GM19372 (cell line): Measurements from ENCODE around the gene NSFL1C.
A peak's percentile ranks its signal among the peaks of the same experiment; 100 is the strongest.
"Not testable (repeated sequence)": the region's sequence is repeated elsewhere in the genome, so short reads cannot be mapped to it uniquely, and the experiment has no call there.

Experiments
- ATAC-seq: cut with Tn5 transposase; IDR thresholded peaks from one replicate; pipeline ENCODE4 v1.9.1; 2021; ENCODE audit warnings: mild to moderate bottlenecking, low read depth, moderate library complexity; ENCODE audit not compliant: unreplicated experiment

NSFL1C gene

GRCh38 chr20:1466211-1467081, at the start of gene NSFL1C:
NSFL1C (minus strand) TSS chr20:1466849; CDS start chr20:1466824, 25 bp downstream.
- peak; percentile 89 for ATAC-seq

- ATAC-seq: no peak
Measured at GRCh38 chr20:1513801-1514200, 47.2 kb upstream of the NSFL1C start.

GRCh38 chr20:1509237-1509636, 42.6 kb upstream of the NSFL1C start:
- no peak for ATAC-seq

- ATAC-seq: no peak
Measured at GRCh38 chr20:1508574-1508973, 41.9 kb upstream of the NSFL1C start.

GRCh38 chr20:1507276-1507675, 40.6 kb upstream of the NSFL1C start:
- ATAC-seq: no peak

- no peak for ATAC-seq
Measured at GRCh38 chr20:1505871-1506270, 39.2 kb upstream of the NSFL1C start.

- ATAC-seq: no peak
Measured at GRCh38 chr20:1505361-1505760, 38.7 kb upstream of the NSFL1C start.

- ATAC-seq: peak; percentile 94
Measured at GRCh38 chr20:1503564-1504227, 37.0 kb upstream of the NSFL1C start.

- ATAC-seq: no peak
Measured at GRCh38 chr20:1500496-1500895, 33.8 kb upstream of the NSFL1C start.

- ATAC-seq: no peak
Measured at GRCh38 chr20:1499528-1500420, 33.1 kb upstream of the NSFL1C start.

- ATAC-seq: not testable (repeated sequence)
Measured at GRCh38 chr20:1497371-1497770, 30.7 kb upstream of the NSFL1C start.

GRCh38 chr20:1496930-1497329, 30.3 kb upstream of the NSFL1C start:
- no peak for ATAC-seq

- no peak for ATAC-seq
Measured at GRCh38 chr20:1494436-1494835, 27.8 kb upstream of the NSFL1C start.

- no peak for ATAC-seq
Measured at GRCh38 chr20:1493536-1493935, 26.9 kb upstream of the NSFL1C start.

- no peak for ATAC-seq
Measured at GRCh38 chr20:1491860-1492642, 25.4 kb upstream of the NSFL1C start.

GRCh38 chr20:1491281-1491840, 24.7 kb upstream of the NSFL1C start, which contains the start of gene SIRPB2:
SIRPB2 (minus strand) TSS chr20:1491420; CDS start chr20:1491359, 61 bp downstream.
- ATAC-seq: no peak

- ATAC-seq: no peak
Measured at GRCh38 chr20:1490643-1491195, 24.1 kb upstream of the NSFL1C start.

- no peak for ATAC-seq
Measured at GRCh38 chr20:1489764-1490436, 23.3 kb upstream of the NSFL1C start.

- ATAC-seq: no peak
Measured at GRCh38 chr20:1489325-1489724, 22.7 kb upstream of the NSFL1C start.
